K562 (cell line): ENCODE data around the gene OFD1. TPM values are rescaled to one million over a fixed set of nuclear protein-coding genes. Genes with fewer than 3 reads are reported as not detected.

Source experiments
- ATAC-seq: fragments of 200-7000 bp; cut with Tn5 transposase; 3 replicates; pipeline ENCODE4 v1.9.1; 2020; ENCODE audit warnings: moderate library complexity
- BruUV-seq: library from RNA; stranded (reverse); fragments of 400-500 nt; replicated peaks from 2 replicates; lab custom pipeline; 2021; lab: Mats Ljungman, UMichigan
- CTCF ChIA-PET: fragments of 300-600 bp; formaldehyde crosslinking; extraction: SDS; loops from one replicate; lab custom pipeline; 2021; ENCODE audit warnings: low intra/inter-chr PET ratio; lab: Yijun Ruan, JAX
- POLR2A ChIA-PET: fragments of 300-600, 350-650 bp; sonication (Branson Sonifier 250); formaldehyde crosslinking; extraction: SDS; loops from one replicate; lab custom pipeline; 2021; ENCODE audit warnings: antibody characterized with exemption, inconsistent platforms; lab: Yijun Ruan, JAX
- DNase-seq, 4 experiments: peaks; one replicate each; pipeline versions ENCODE4 v3.0.0 to v3.0.0-alpha.2; 2011 to 2018; ENCODE audit warnings: low spot score in 3 of 4, mixed read lengths in 3 of 4; ENCODE audit errors: extremely low read depth in 1 of 4
- FAIRE-seq: peaks from 2 replicates; lab custom pipeline; 2011; peaks lifted over from hg19 to GRCh38; lab: Jason Lieb, UNC
- H2AFZ ChIP-seq: 2 replicates; pipeline ENCODE4 v1.6.0; 2011; ENCODE audit warnings: low read depth, low read length, control low read depth, inconsistent platforms
- H3K27ac ChIP-seq: fragments of 200-600 bp; 3 replicates; pipeline ENCODE4 v1.8.0; 2011; ENCODE audit warnings: low read depth, mild to moderate bottlenecking, control low read depth, inconsistent platforms, low read length, moderate library complexity, mixed read lengths; ENCODE audit errors: extremely low read depth
- H3K27me3 ChIP-seq, 2 experiments: fragments of 300-600 bp in 1 of 2; 2 replicates in 1 of 2; 3 replicates in 1 of 2; pipeline versions ENCODE4 v1.6.0 to v1.8.0; 2011; ENCODE audit warnings: inconsistent platforms in 2 of 2, low read length in 2 of 2, mild to moderate bottlenecking in 1 of 2, mixed read lengths in 1 of 2, moderate library complexity in 1 of 2; ENCODE audit not compliant: control insufficient read depth in 2 of 2, insufficient read depth in 2 of 2
- H3K36me3 ChIP-seq: fragments of 300-600 bp; 3 replicates; pipeline ENCODE4 v1.8.0; 2011; ENCODE audit warnings: mild to moderate bottlenecking, low read length, inconsistent platforms; ENCODE audit not compliant: control insufficient read depth, insufficient read depth
- H3K4me1 ChIP-seq, 2 experiments: fragments of 200-600 bp in 1 of 2; replicated peaks in 1 of 2; 2 replicates in 1 of 2; 3 replicates in 1 of 2; pipeline versions ENCODE4 v1.5.1 to v1.8.0; 2011; ENCODE audit warnings: inconsistent platforms in 2 of 2, low read length in 2 of 2, mild to moderate bottlenecking in 1 of 2, mixed read lengths in 1 of 2, moderate library complexity in 1 of 2; ENCODE audit not compliant: control insufficient read depth in 2 of 2, insufficient read depth in 2 of 2
- H3K4me2 ChIP-seq: 2 replicates; pipeline ENCODE4 v1.6.1; 2011; ENCODE audit warnings: low read length, control low read depth, inconsistent platforms, mixed read lengths; ENCODE audit not compliant: insufficient read depth
- H3K4me3 ChIP-seq: fragments of 200-600 bp; sonication (generic), shearing (Covaris generic); 2 replicates; pipeline ENCODE4 v1.5.1; 2016; ENCODE audit warnings: control low read depth, inconsistent platforms
- H3K79me2 ChIP-seq: fragments of 200-600 bp; 3 replicates; pipeline ENCODE4 v1.8.0; 2011; ENCODE audit warnings: low read length, inconsistent platforms; ENCODE audit not compliant: control insufficient read depth, insufficient read depth
- H3K9ac ChIP-seq, 2 experiments: 2 replicates each; pipeline versions ENCODE4 v1.6.0 to v1.6.1; 2011; ENCODE audit warnings: low read depth in 2 of 2, low read length in 2 of 2, control low read depth in 1 of 2, inconsistent platforms in 1 of 2, mild to moderate bottlenecking in 1 of 2, mixed read lengths in 1 of 2; ENCODE audit not compliant: insufficient read depth in 1 of 2
- H3K9me1 ChIP-seq: one replicate; pipeline ENCODE4 v1.6.0; 2011; ENCODE audit warnings: inconsistent platforms, mild to moderate bottlenecking, low read length, moderate library complexity; ENCODE audit not compliant: control insufficient read depth, insufficient read depth
- H3K9me3 ChIP-seq: replicated peaks from 2 replicates; pipeline ENCODE4 v1.5.1; 2011; ENCODE audit warnings: low read depth, low read length, inconsistent platforms; ENCODE audit not compliant: control insufficient read depth, insufficient read depth
- H4K20me1 ChIP-seq: replicated peaks from 2 replicates; pipeline ENCODE4 v1.6.1; 2011; ENCODE audit warnings: low read length, inconsistent platforms, mixed read lengths; ENCODE audit not compliant: control insufficient read depth, insufficient read depth
- CBFA2T3 ChIP-seq: fragments of 450-650 bp; IDR thresholded peaks from 2 replicates; pipeline ENCODE4 v1.6.1; 2017
- E2F3 ChIP-seq: fragments of 250-450 bp; sonication (Bioruptor Pico); IDR thresholded peaks from 2 replicates; pipeline ENCODE4 v1.4.0; 2020; ENCODE audit warnings: mild to moderate bottlenecking
- HDAC8 ChIP-seq: fragments of 450-650 bp; IDR thresholded peaks from 2 replicates; pipeline ENCODE4 v1.6.1; 2016; ENCODE audit warnings: mild to moderate bottlenecking, missing genetic modification characterization, moderate library complexity, missing compliant biosample characterization
- HDGF ChIP-seq: fragments of 450-650 bp; IDR thresholded peaks from 2 replicates; pipeline ENCODE4 v1.6.1; 2016
- HLTF ChIP-seq: fragments of 450-650 bp; IDR thresholded peaks from 2 replicates; pipeline ENCODE4 v1.6.1; 2016
- HNRNPLL ChIP-seq: fragments of 200-400 bp; formaldehyde crosslinking; IDR thresholded peaks from 2 replicates; pipeline ENCODE4 v1.6.1; 2017; ENCODE audit warnings: low read length, low read depth, mild to moderate bottlenecking; ENCODE audit not compliant: poor library complexity, severe bottlenecking
- NR4A1 ChIP-seq, 2 experiments: fragments of 250-450 bp in 1 of 2; fragments of 450-650 bp in 1 of 2; sonication (Bioruptor Pico) in 1 of 2; IDR thresholded peaks; 2 replicates each; pipeline versions ENCODE4 v1.4.0 to v1.6.1; 2016 to 2020; ENCODE audit warnings: mild to moderate bottlenecking in 2 of 2, missing compliant biosample characterization in 1 of 2, missing genetic modification characterization in 1 of 2, moderate library complexity in 1 of 2
- PML ChIP-seq: IDR thresholded peaks from 2 replicates; pipeline ENCODE4 v1.6.1; 2012; ENCODE audit warnings: low read length, inconsistent platforms
- ZC3H8 ChIP-seq: fragments of 450-650 bp; IDR thresholded peaks from 2 replicates; pipeline ENCODE4 v1.6.1; 2017
- WGBS: fragments of 100-300 bp; shearing (Covaris generic); methylation state at CpG from one replicate; pipeline ENCODE4 v1.1.6; 2016; ENCODE audit warnings: low coverage, mixed read lengths; ENCODE audit not compliant: insufficient coverage; ENCODE audit errors: missing lambda C conversion rate; 5-methylcytosine and 5-hydroxymethylcytosine counted together
- in situ Hi-C: fragments of 300-500 bp; cut with MboI; formaldehyde crosslinking; loops from 4 replicates; pipeline ENCODE4 v1.15.0; 2018; ENCODE audit warnings: inconsistent platforms, mixed read lengths
- intact Hi-C: fragments of 100-400 bp; cut with micrococcal nuclease; formaldehyde crosslinking; loops from 2 replicates; pipeline ENCODE4 v1.14.2; 2022
- polyA plus RNA-seq, 8 experiments: library from polyadenylated mRNA; depleted of rRNA in 4 of 8; stranded (reverse) in 5 of 8; unstranded in 3 of 8; fragments of >200 nt; fragmentation: Nextera tagmentation in 2 of 8; fragmentation: Illumina TruSeq in 1 of 8; extraction: Ambion mirVana in 2 of 8; extraction: Trizol in 1 of 8; gene quantifications; 2 replicates each; pipeline versions ENCODE4 v1.2.1 to v1.2.3, GENCODE V29; 2011 to 2014; ENCODE audit warnings: inconsistent platforms in 1 of 8, missing spikeins in 1 of 8
- total RNA-seq, 7 experiments: library from RNA; depleted of rRNA in 6 of 7; stranded (reverse); fragments of >200 nt in 6 of 7; fragmentation: Illumina TruSeq in 2 of 7; extraction: Trizol in 2 of 7; gene quantifications; 2 replicates each; pipeline versions ENCODE4 v1.2.1 to v1.2.3, GENCODE V29; 2011 to 2021; ENCODE audit warnings: low replicate concordance in 1 of 7
- TF ChIP-seq, protein P1 (sequence below): fragments of 450-650 bp; IDR thresholded peaks from 2 replicates; pipeline ENCODE4 v1.6.1; 2016; ENCODE audit warnings: mild to moderate bottlenecking
- TF ChIP-seq, protein P2 (sequence below): fragments of 250-450 bp; sonication (Bioruptor Pico); IDR thresholded peaks from 2 replicates; pipeline ENCODE4 v1.4.0; 2020; ENCODE audit warnings: borderline replicate concordance

The OFD1 gene
- total and polyA plus RNA-seq, 9 of the 15 experiments (the other 6 are each of a cell fraction or from before 2014, with no cell fraction given), result 22.0 to 49.1 (median 30.2) TPM

GRCh38 chrX:13741695-13742094 lies 7.1 kb downstream of the OFD1 start:
- in situ Hi-C loops (no loop called here), intact Hi-C loops (no loop called here)
- no peak overlapping the region; a peak in 1 of 4 replicates for H3K9ac ChIP-seq
- no peaks in the 10 kb centered on the region for H3K27me3 ChIP-seq
- 56% methylated on average over 6 of the region's 6 CpGs for WGBS
- no TSS peak for BruUV-seq
- DNase-seq, result no peak
- no peak for ATAC-seq
- TF ChIP-seq HDGF (no peak), NR4A1 (CRISPR knock-in tag; IDR thresholded peaks at IDR 0.05) (no peak), NR4A1 (tag; IDR thresholded peaks at IDR 0.05) (no peak), HDAC8 (no peak), ZC3H8 (no peak), HNRNPLL (no peak), PML (no peak), HLTF (no peak), E2F3 (no peak), CBFA2T3 (no peak)
- TF ChIP-seq, protein P1, sequence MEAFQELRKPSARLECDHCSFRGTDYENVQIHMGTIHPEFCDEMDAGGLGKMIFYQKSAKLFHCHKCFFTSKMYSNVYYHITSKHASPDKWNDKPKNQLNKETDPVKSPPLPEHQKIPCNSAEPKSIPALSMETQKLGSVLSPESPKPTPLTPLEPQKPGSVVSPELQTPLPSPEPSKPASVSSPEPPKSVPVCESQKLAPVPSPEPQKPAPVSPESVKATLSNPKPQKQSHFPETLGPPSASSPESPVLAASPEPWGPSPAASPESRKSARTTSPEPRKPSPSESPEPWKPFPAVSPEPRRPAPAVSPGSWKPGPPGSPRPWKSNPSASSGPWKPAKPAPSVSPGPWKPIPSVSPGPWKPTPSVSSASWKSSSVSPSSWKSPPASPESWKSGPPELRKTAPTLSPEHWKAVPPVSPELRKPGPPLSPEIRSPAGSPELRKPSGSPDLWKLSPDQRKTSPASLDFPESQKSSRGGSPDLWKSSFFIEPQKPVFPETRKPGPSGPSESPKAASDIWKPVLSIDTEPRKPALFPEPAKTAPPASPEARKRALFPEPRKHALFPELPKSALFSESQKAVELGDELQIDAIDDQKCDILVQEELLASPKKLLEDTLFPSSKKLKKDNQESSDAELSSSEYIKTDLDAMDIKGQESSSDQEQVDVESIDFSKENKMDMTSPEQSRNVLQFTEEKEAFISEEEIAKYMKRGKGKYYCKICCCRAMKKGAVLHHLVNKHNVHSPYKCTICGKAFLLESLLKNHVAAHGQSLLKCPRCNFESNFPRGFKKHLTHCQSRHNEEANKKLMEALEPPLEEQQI, result no peak
- TF ChIP-seq, protein P2, sequence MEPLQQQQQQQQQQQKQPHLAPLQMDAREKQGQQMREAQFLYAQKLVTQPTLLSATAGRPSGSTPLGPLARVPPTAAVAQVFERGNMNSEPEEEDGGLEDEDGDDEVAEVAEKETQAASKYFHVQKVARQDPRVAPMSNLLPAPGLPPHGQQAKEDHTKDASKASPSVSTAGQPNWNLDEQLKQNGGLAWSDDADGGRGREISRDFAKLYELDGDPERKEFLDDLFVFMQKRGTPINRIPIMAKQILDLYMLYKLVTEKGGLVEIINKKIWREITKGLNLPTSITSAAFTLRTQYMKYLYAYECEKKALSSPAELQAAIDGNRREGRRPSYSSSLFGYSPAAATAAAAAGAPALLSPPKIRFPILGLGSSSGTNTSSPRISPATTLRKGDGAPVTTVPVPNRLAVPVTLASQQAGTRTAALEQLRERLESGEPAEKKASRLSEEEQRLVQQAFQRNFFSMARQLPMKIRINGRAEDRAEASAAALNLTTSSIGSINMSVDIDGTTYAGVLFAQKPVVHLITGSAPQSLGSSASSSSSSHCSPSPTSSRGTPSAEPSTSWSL (CRISPR knock-in tag), result no peak
- H3K4me3 ChIP-seq, result no peak overlapping the region
- no peaks in the 10 kb centered on the region for H4K20me1 ChIP-seq
- H3K27ac ChIP-seq, result peak overlapping the region; percentile 26; the same call in 1 of the 3 replicates
- H3K9me1 ChIP-seq, result no peaks in the 10 kb centered on the region
- FAIRE-seq, result no peak
- ChIA-PET POLR2A (interaction anchor here (0.7 kb wide), 1 partner anchor 585 kb away, joined by 4 read pairs; no protein-coding TSS in a partner anchor), CTCF (no interaction called here)
- peaks cover 65% of the 10 kb centered on the region for H3K36me3 ChIP-seq
- H3K9me3 ChIP-seq, result no peaks in the 10 kb centered on the region
- H3K79me2 ChIP-seq, result peaks cover 2% of the 10 kb centered on the region; the same call in 2 of the 3 replicates
- peaks cover 0 to 5% of the 10 kb centered on the region in 2 experiments; a peak in 3 of 5 replicates for H3K4me1 ChIP-seq
- H3K4me2 ChIP-seq, result no peak overlapping the region; the same call in 1 of the 2 replicates
- no peak overlapping the region for H2AFZ ChIP-seq
